ENCODE results near the gene OR1F1. TPM values are rescaled to one million over a fixed set of nuclear protein-coding genes. Genes with fewer than 3 reads are reported as not detected.

Gene OR1F1
- not detected in 2 replicates for total RNA-seq
- total RNA-seq (2013): not detected
- polyA plus RNA-seq: not detected in 2 replicates
- not detected in 2 replicates for polyA minus RNA-seq

- H3K79me2 ChIP-seq (ENCODE audit: control insufficient read depth, insufficient read depth, low read length): no peaks in the 10 kb centered on the region
- peak; percentile 40 for DNase-seq
Measured at GRCh38 chr16:3187798-3188674, at the start of gene OR1F1. Gene OR1F1 (plus strand): TSS chr16:3188204.

More at GRCh38 chr16:3187798-3188674, at the start of gene OR1F1:
- Histone ChIP-seq H3K27me3 (replicated peaks in 1 of 4; ENCODE audit: control extremely low read depth in 1 of 4, control insufficient read depth in 3 of 4, insufficient read depth in 4 of 4, low read length in 3 of 4) (peaks cover 0 to 96% (median 73%) of the 10 kb centered on the region in 4 experiments), H3K36me3 (replicated peaks in 1 of 2; ENCODE audit: control extremely low read depth in 1 of 2, control insufficient read depth in 1 of 2, extremely low read depth in 1 of 2, insufficient read depth in 2 of 2, low read length in 1 of 2) (no peaks in the 10 kb centered on the region), H3K4me1 (ENCODE audit: control insufficient read depth in 2 of 2, insufficient read depth in 2 of 2, low read length in 2 of 2) (peaks cover 35 to 38% of the 10 kb centered on the region in 2 donors), H2AFZ (ENCODE audit: insufficient read depth, low read depth, low read length, poor library complexity, severe bottlenecking) (peak within 1 kb of the TSS; percentile 19), H3K9me3 (ENCODE audit: control extremely low read depth in 1 of 3, control insufficient read depth in 2 of 3, insufficient read depth in 1 of 3, low read length in 2 of 3) (peaks cover 0 to 83% (median 11%) of the 10 kb centered on the region in 3 donors), H3K9ac (ENCODE audit: low read length) (no peak within 1 kb of the TSS), H3K27ac (ENCODE audit: low read length in 2 of 2) (no peak within 1 kb of the TSS), H3K4me3 (ENCODE audit: control extremely low read depth in 1 of 5, extremely low read depth in 1 of 5, insufficient read depth in 1 of 5, low read depth in 2 of 5, low read length in 4 of 5) (peak within 1 kb of the TSS in 2 of 5 experiments; percentile 1 to 11), H4K20me1 (ENCODE audit: control insufficient read depth, insufficient read depth, low read length, poor library complexity, severe bottlenecking) (no peaks in the 10 kb centered on the region), H3K4me2 (replicated peaks; ENCODE audit: low read depth, low read length, poor library complexity, severe bottlenecking) (peak within 1 kb of the TSS; percentile 60)
- 4% methylated on average over 32 of the region's 51 CpGs for WGBS (ENCODE audit: insufficient coverage)
- Mint-ChIP-seq H3K9me3 (ENCODE audit: insufficient read depth) (no peaks in the 10 kb centered on the region), H3K4me1 (peaks cover 46% of the 10 kb centered on the region), H3K27me3 (peaks cover 72% of the 10 kb centered on the region), H3K27ac (peak within 1 kb of the TSS; percentile 46), H3K4me3 (peak within 1 kb of the TSS; percentile 73)
- intact Hi-C loops (cut with micrococcal nuclease): loop anchor here (2.0 kb wide), 1 partner anchor 13 kb away; no protein-coding TSS in a partner anchor
- POLR2A ChIA-PET: no interaction called here
- no peak for ATAC-seq (ENCODE audit: low read depth)
- CTCF ChIA-PET: no interaction called here
- TF ChIP-seq CTCF (IDR thresholded peaks at IDR 0.05): no peak
